Endodermal cell (in vitro differentiated cells): ENCODE measurements around the gene FEZ2. TPM values are rescaled to one million over a fixed set of nuclear protein-coding genes. Genes with fewer than 3 reads are reported as not detected.
"Not testable (repeated sequence)": the region's sequence is repeated elsewhere in the genome, so short reads cannot be mapped to it uniquely, and the experiment has no call there.

Experiments
- DNase-seq: peaks from one replicate; pipeline ENCODE4 v3.0.0-alpha.2; 2017
- H3K27ac ChIP-seq: 2 replicates; pipeline ENCODE4 v1.5.1; 2013; ENCODE audit warnings: mild to moderate bottlenecking, low read depth, low read length, moderate library complexity
- H3K27me3 ChIP-seq: 2 replicates; pipeline ENCODE4 v1.6.1; 2013; ENCODE audit warnings: mild to moderate bottlenecking, low read length, moderate library complexity; ENCODE audit not compliant: insufficient read depth, control insufficient read depth, poor library complexity, severe bottlenecking
- H3K36me3 ChIP-seq: 2 replicates; pipeline ENCODE4 v1.7.0; 2013; ENCODE audit warnings: mild to moderate bottlenecking, low read length, moderate library complexity; ENCODE audit not compliant: control insufficient read depth, insufficient read depth
- H3K4me1 ChIP-seq: one replicate; pipeline ENCODE4 v1.7.0; 2013; ENCODE audit warnings: low read length; ENCODE audit not compliant: control insufficient read depth, insufficient read depth
- H3K4me3 ChIP-seq: 2 replicates; pipeline ENCODE4 v1.5.1; 2013; ENCODE audit warnings: mild to moderate bottlenecking, low read length, moderate library complexity
- H3K9ac ChIP-seq: 2 replicates; pipeline ENCODE4 v1.6.1; 2013; ENCODE audit warnings: mild to moderate bottlenecking, low read length, moderate library complexity; ENCODE audit not compliant: poor library complexity, severe bottlenecking; ENCODE audit errors: extremely low read depth
- H3K9me3 ChIP-seq: 2 replicates; pipeline ENCODE4 v1.6.1; 2013; ENCODE audit warnings: mild to moderate bottlenecking, low read length, moderate library complexity; ENCODE audit not compliant: control insufficient read depth
- H3K27ac Mint-ChIP-seq: 2 replicates; pipeline ENCODE4 v1.8.0; 2020; ENCODE audit warnings: mixed read lengths
- H3K27me3 Mint-ChIP-seq: 2 replicates; pipeline ENCODE4 v1.8.0; 2021; ENCODE audit warnings: mild to moderate bottlenecking, mixed read lengths; ENCODE audit not compliant: insufficient read depth
- H3K36me3 Mint-ChIP-seq: 2 replicates; pipeline ENCODE4 v1.8.0; 2020; ENCODE audit warnings: low read depth, mixed read lengths
- H3K4me1 Mint-ChIP-seq: 2 replicates; pipeline ENCODE4 v1.8.0; 2020; ENCODE audit warnings: mixed read lengths
- H3K4me3 Mint-ChIP-seq: 2 replicates; pipeline ENCODE4 v1.8.0; 2020; ENCODE audit warnings: mild to moderate bottlenecking, moderate library complexity, mixed read lengths
- H3K9me3 Mint-ChIP-seq: 2 replicates; pipeline ENCODE4 v1.8.0; 2020; ENCODE audit warnings: mild to moderate bottlenecking, mixed read lengths
- CTCF ChIP-seq: fragments of 200-600 bp; sonication (generic); conservative IDR thresholded peaks from 2 replicates; pipeline ENCODE4 v1.5.0; 2021; ENCODE audit warnings: antibody characterized with exemption, mild to moderate bottlenecking
- WGBS, 2 experiments: methylation state at CpG; one replicate each; pipeline versions ENCODE4 v1.1.5 to v1.1.7; 2013; ENCODE audit warnings: missing lambda C conversion rate in 2 of 2, mixed read lengths in 1 of 2; ENCODE audit not compliant: insufficient coverage in 1 of 2, insufficient read length in 1 of 2; 5-methylcytosine and 5-hydroxymethylcytosine counted together
- total RNA-seq, 2 donors: library from RNA; stranded (reverse); fragmentation: NEBNext Ultra II Directional in 1 of 2; extraction: Animal tissue kit (Norgen Biotek cat#: 25700) in 1 of 2; gene quantifications; 2 replicates in 1 of 2; 3 replicates in 1 of 2; pipeline ENCODE4 v1.2.1, GENCODE V29; 2021

FEZ2 gene
- total RNA-seq, 2 donors from 2014 or later = 30.0 to 37.3 TPM

GRCh38 chr2:36606925-36607324, 9.0 kb upstream of the FEZ2 start:
- H3K9me3 ChIP-seq = no peaks in the 10 kb centered on the region
- no peak for TF ChIP-seq CTCF
- no peak for DNase-seq
- H3K27me3 ChIP-seq = peaks cover 9% of the 10 kb centered on the region
- no peaks in the 10 kb centered on the region for H3K36me3 Mint-ChIP-seq
- no peaks in the 10 kb centered on the region for H3K4me1 ChIP-seq
- H3K36me3 ChIP-seq = no peaks in the 10 kb centered on the region
- H3K9ac ChIP-seq = no peak overlapping the region
- peaks cover 3% of the 10 kb centered on the region for H3K27me3 Mint-ChIP-seq
- H3K4me1 Mint-ChIP-seq = peaks cover 5% of the 10 kb centered on the region
- H3K4me3 ChIP-seq = no peak overlapping the region
- no peaks in the 10 kb centered on the region for H3K9me3 Mint-ChIP-seq
- H3K27ac ChIP-seq = no peak overlapping the region
- no peak overlapping the region for H3K27ac Mint-ChIP-seq
- H3K4me3 Mint-ChIP-seq = no peak overlapping the region
- WGBS, 2 experiments = 81 to 89% methylated on average over 1 to 3 of the region's 3 CpGs

- no peak overlapping the region for H3K27ac Mint-ChIP-seq
- no peaks in the 10 kb centered on the region for H3K9me3 ChIP-seq
- TF ChIP-seq CTCF = no peak
- H3K36me3 Mint-ChIP-seq = no peaks in the 10 kb centered on the region
- H3K4me3 Mint-ChIP-seq = no peak overlapping the region
- H3K4me1 Mint-ChIP-seq = peaks cover 5% of the 10 kb centered on the region
- H3K9ac ChIP-seq = no peak overlapping the region
- peaks cover 3% of the 10 kb centered on the region for H3K27me3 Mint-ChIP-seq
- no peak for DNase-seq
- H3K27ac ChIP-seq = no peak overlapping the region
- no peaks in the 10 kb centered on the region for H3K9me3 Mint-ChIP-seq
- H3K27me3 ChIP-seq = no peaks in the 10 kb centered on the region
- no peaks in the 10 kb centered on the region for H3K4me1 ChIP-seq
- no peak overlapping the region for H3K4me3 ChIP-seq
- H3K36me3 ChIP-seq = no peaks in the 10 kb centered on the region
Measured at GRCh38 chr2:36605273-36605672, 7.3 kb upstream of the FEZ2 start.

GRCh38 chr2:36603629-36604028, 5.7 kb upstream of the FEZ2 start:
- not testable (repeated sequence) for H3K36me3 ChIP-seq, H3K9ac ChIP-seq, DNase-seq, H3K4me1 ChIP-seq, H3K4me1 Mint-ChIP-seq, H3K27ac ChIP-seq, H3K9me3 ChIP-seq, H3K4me3 ChIP-seq, H3K4me3 Mint-ChIP-seq, H3K9me3 Mint-ChIP-seq, H3K36me3 Mint-ChIP-seq, H3K27ac Mint-ChIP-seq, H3K27me3 ChIP-seq
- WGBS, 2 experiments = 76% methylated on average over 4 of the region's 5 CpGs; no CpG with 5 or more reads in 1 of the 2 experiments
- H3K27me3 Mint-ChIP-seq = peaks cover 11% of the 10 kb centered on the region

- Mint-ChIP-seq H3K9me3 (no peaks in the 10 kb centered on the region), H3K27me3 (peaks cover 13% of the 10 kb centered on the region), H3K4me1 (peaks cover 29% of the 10 kb centered on the region), H3K27ac (peak overlapping the region; percentile 60), H3K4me3 (peak overlapping the region; percentile 83), H3K36me3 (peaks cover 34% of the 10 kb centered on the region)
- peak overlapping the region; percentile 91 for H3K4me3 ChIP-seq
- no peaks in the 10 kb centered on the region for H3K27me3 ChIP-seq
- WGBS, 2 experiments = 32 to 45% methylated on average over 13 to 19 of the region's 19 CpGs
- H3K4me1 ChIP-seq = no peaks in the 10 kb centered on the region
- H3K36me3 ChIP-seq = no peaks in the 10 kb centered on the region
- TF ChIP-seq CTCF = no peak
- H3K9me3 ChIP-seq = no peaks in the 10 kb centered on the region
- H3K9ac ChIP-seq = peak overlapping the region; percentile 50
- no peak for DNase-seq
- H3K27ac ChIP-seq = peak overlapping the region; percentile 44
Measured at GRCh38 chr2:36597003-36597531, 901 bp downstream of the FEZ2 start.
